Right lobe of liver (tissue), 6 donors: ENCODE data around the gene EXOC4. TPM values are rescaled to one million over a fixed set of nuclear protein-coding genes. Genes with fewer than 3 reads are reported as not detected.

Source experiments
- ATAC-seq, 4 donors: fragments of 200-7000 bp; cut with Tn5 transposase; one replicate each; pipeline ENCODE4 v1.9.1; 2020; ENCODE audit warnings: mild to moderate bottlenecking in 4 of 4, moderate library complexity in 4 of 4
- DNase-seq, 3 donors: peaks; one replicate each; pipeline ENCODE4 v3.0.0-alpha.2; 2020
- H3K27ac ChIP-seq, 3 donors: fragments of 200-600 bp; one replicate each; pipeline ENCODE4 v1.8.0; 2022
- H3K27me3 ChIP-seq, 2 donors: fragments of 200-600 bp; one replicate each; pipeline ENCODE4 v1.8.0; 2022
- H3K36me3 ChIP-seq, 4 donors: fragments of 200-600 bp; sonication (generic) in 1 of 4; one replicate each; pipeline versions ENCODE4 v1.5.1 to v1.8.0; 2017 to 2022; ENCODE audit warnings: control low read depth in 1 of 4
- H3K4me1 ChIP-seq, 4 donors: fragments of 200-600 bp; sonication (generic) in 1 of 4; one replicate each; pipeline versions ENCODE4 v1.5.1 to v1.8.0; 2017 to 2022; ENCODE audit warnings: control low read depth in 1 of 4
- H3K4me3 ChIP-seq, 3 donors: fragments of 200-600 bp; one replicate each; pipeline ENCODE4 v1.8.0; 2022
- H3K9me3 ChIP-seq, 4 donors: fragments of 200-600 bp; sonication (generic) in 1 of 4; one replicate each; pipeline versions ENCODE4 v1.5.1 to v1.8.0; 2017 to 2022; ENCODE audit warnings: control low read depth in 1 of 4
- CTCF ChIP-seq, 4 donors: fragments of 200-600 bp in 3 of 4; fragments of 450-650 bp in 1 of 4; IDR thresholded peaks; one replicate each; pipeline versions ENCODE4 v1.5.1 to v1.8.0; 2016 to 2022; ENCODE audit warnings: antibody characterized with exemption in 4 of 4, mild to moderate bottlenecking in 2 of 4
- POLR2A ChIP-seq: fragments of 450-650 bp; IDR thresholded peaks from one replicate; pipeline ENCODE4 v1.6.1; 2017; ENCODE audit warnings: antibody characterized with exemption, mild to moderate bottlenecking
- WGBS: methylation state at CpG from one replicate; pipeline ENCODE4 v1.1.6; 2018; ENCODE audit warnings: low coverage, low lambda C conversion rate; ENCODE audit not compliant: insufficient coverage; ENCODE audit errors: missing lambda C conversion rate; 5-methylcytosine and 5-hydroxymethylcytosine counted together
- intact Hi-C, 2 donors: fragments of 100-400 bp; cut with DNase I; formaldehyde crosslinking; loops; one replicate each; pipeline versions ENCODE4 v1.11.2 to v1.14.1; 2022
- total RNA-seq, 6 experiments: library from RNA; depleted of rRNA in 2 of 6; stranded (reverse); fragments of >200 nt in 2 of 6; fragmentation: NEBNext Ultra II Directional in 3 of 6; extraction: Animal tissue kit (Norgen Biotek cat#: 25700) in 3 of 6; gene quantifications; one replicate each; pipeline versions ENCODE4 v1.1.0 to v1.2.4, GENCODE V29; 2016 to 2023
- donor health status: DM: no; HTN: yes; CAD: no.
- donor health status: DM: no; HTN: no; CAD: no.
- donor health status: DM: no; HTN: no; CAD: no.
- donor health status: DM: no; HTN: yes; CAD: no.
- donor health status: DM: no; HTN: yes; CAD: no.

EXOC4 gene
- total RNA-seq, 6 experiments from 2014 or later, result 23.7 to 33.5 (median 30.0) TPM

- Histone ChIP-seq H3K9me3 (no peaks in the 10 kb centered on the region), H3K4me3 (no peak overlapping the region), H3K27ac (no peak overlapping the region), H3K4me1 (no peaks in the 10 kb centered on the region), H3K36me3 (no peaks in the 10 kb centered on the region), H3K27me3 (no peaks in the 10 kb centered on the region)
- ATAC-seq (no peak), DNase-seq (no peak)
- intact Hi-C loops, result no loop called here
- WGBS, result 91% methylated on average over 6 of the region's 6 CpGs
- TF ChIP-seq POLR2A (no peak), CTCF (IDR thresholded peaks at IDR 0.05) (no peak)
Observed at GRCh38 chr7:133576612-133577168, 323.8 kb downstream of the EXOC4 start.

- TF ChIP-seq POLR2A (no peak), CTCF (IDR thresholded peaks at IDR 0.05) (no peak)
- DNase-seq, result no peak
- Histone ChIP-seq H3K4me1 (no peaks in the 10 kb centered on the region), H3K9me3 (no peaks in the 10 kb centered on the region), H3K4me3 (no peak overlapping the region), H3K36me3 (no peaks in the 10 kb centered on the region), H3K27me3 (no peaks in the 10 kb centered on the region), H3K27ac (no peak overlapping the region)
- 84% methylated on average over 4 of the region's 4 CpGs for WGBS
- intact Hi-C loops, result no loop called here
- ATAC-seq, result no peak
Observed at GRCh38 chr7:133582766-133583523, 330.1 kb downstream of the EXOC4 start.

GRCh38 chr7:133583545-133584171, 330.8 kb downstream of the EXOC4 start:
- no peaks in the 10 kb centered on the region for H3K27me3 ChIP-seq
- TF ChIP-seq POLR2A (no peak), CTCF (IDR thresholded peaks at IDR 0.05) (no peak)
- intact Hi-C loops, result no loop called here
- whole genome bisulfite sequencing, result 97% methylated on average over 3 of the region's 3 CpGs
- H3K9me3 ChIP-seq, result no peaks in the 10 kb centered on the region
- DNase-seq (no peak), ATAC-seq (no peak)
- no peaks in the 10 kb centered on the region for H3K36me3 ChIP-seq
- H3K4me3 ChIP-seq, result no peak overlapping the region
- H3K4me1 ChIP-seq, result no peaks in the 10 kb centered on the region
- H3K27ac ChIP-seq, result no peak overlapping the region

GRCh38 chr7:133584956-133585668, 332.2 kb downstream of the EXOC4 start:
- 74% methylated on average over 6 of the region's 6 CpGs for WGBS
- H3K36me3 ChIP-seq, result no peaks in the 10 kb centered on the region
- DNase-seq, result no peak
- H3K27ac ChIP-seq, result no peak overlapping the region
- peak in 1 of 4 donors; percentile 39 for ATAC-seq
- intact Hi-C loops, result no loop called here
- no peak overlapping the region for H3K4me3 ChIP-seq
- H3K9me3 ChIP-seq, result no peaks in the 10 kb centered on the region
- no peak for TF ChIP-seq CTCF (IDR thresholded peaks at IDR 0.05)
- TF ChIP-seq POLR2A, result no peak
- H3K27me3 ChIP-seq, result no peaks in the 10 kb centered on the region
- no peaks in the 10 kb centered on the region for H3K4me1 ChIP-seq
